Kidney (tissue), 14 donors: ENCODE measurements around the gene FBXL7. TPM values are rescaled to one million over a fixed set of nuclear protein-coding genes. Genes with fewer than 3 reads are reported as not detected.

Experiments used
- DNase-seq, 5 donors: peaks; one replicate each; pipeline ENCODE4 v3.0.0-alpha.2; 2013 to 2020
- FAIRE-seq: peaks from 2 replicates; lab custom pipeline; 2012; peaks lifted over from hg19 to GRCh38; lab: Jason Lieb, UNC
- H3K27ac ChIP-seq, 2 donors: one replicate each; pipeline ENCODE4 v1.7.0; 2013; ENCODE audit warnings: low read depth in 2 of 2, low read length in 2 of 2, inconsistent platforms in 1 of 2
- H3K27me3 ChIP-seq: one replicate; pipeline ENCODE4 v1.7.1; 2013; ENCODE audit warnings: low read length, inconsistent platforms; ENCODE audit not compliant: control insufficient read depth, insufficient read depth
- H3K36me3 ChIP-seq, 3 donors: one replicate each; pipeline versions ENCODE4 v1.7.0 to v1.7.1; 2013; ENCODE audit warnings: low read length in 3 of 3, control low read depth in 1 of 3, inconsistent platforms in 1 of 3; ENCODE audit not compliant: insufficient read depth in 3 of 3, control insufficient read depth in 2 of 3
- H3K4me1 ChIP-seq, 3 donors: one replicate each; pipeline versions ENCODE4 v1.7.0 to v1.7.1; 2013; ENCODE audit warnings: low read length in 3 of 3, inconsistent platforms in 1 of 3, low read depth in 1 of 3; ENCODE audit not compliant: control insufficient read depth in 2 of 3, insufficient read depth in 2 of 3
- H3K4me3 ChIP-seq, 3 donors: one replicate each; pipeline versions ENCODE4 v1.7.0 to v1.8.1; 2013; ENCODE audit warnings: low read length in 3 of 3, control low read depth in 1 of 3, inconsistent platforms in 1 of 3
- H3K9ac ChIP-seq, 3 donors: one replicate each; pipeline versions ENCODE4 v1.7.0 to v1.7.1; 2013; ENCODE audit warnings: low read length in 3 of 3, control low read depth in 1 of 3, inconsistent platforms in 1 of 3
- H3K9me3 ChIP-seq, 3 donors: one replicate each; pipeline versions ENCODE4 v1.7.0 to v1.7.1; 2013; ENCODE audit warnings: low read length in 3 of 3, control low read depth in 1 of 3, inconsistent platforms in 1 of 3; ENCODE audit not compliant: control insufficient read depth in 2 of 3, insufficient read depth in 1 of 3
- intact Hi-C: fragments of 100-400 bp; cut with DNase I; formaldehyde crosslinking; loops from one replicate; pipeline ENCODE4 v1.11.1; 2022
- polyA plus RNA-seq: library from polyadenylated mRNA; stranded (reverse); fragments of 350-450 nt; fragmentation: Illumina TruSeq; extraction: RNeasy Lipid Tissue Mini Kit (QIAGEN cat#74804); gene quantifications from one replicate; pipeline ENCODE4 v1.2.3, GENCODE V29; 2014; ENCODE audit warnings: low read depth, low replicate concordance; ENCODE audit not compliant: insufficient read depth
- total RNA-seq: library from RNA; stranded (reverse); fragmentation: NEBNext Ultra II Directional; extraction: Animal tissue kit (Norgen Biotek cat#: 25700); gene quantifications from one replicate; pipeline ENCODE4 v1.2.1, GENCODE V29; 2021
- TF ChIP-seq, protein P1 (sequence below): IDR thresholded peaks from 3 replicates; pipeline ENCODE4 v1.5.1; 2012; ENCODE audit warnings: mild to moderate bottlenecking, moderate library complexity, borderline replicate concordance; ENCODE audit not compliant: insufficient read depth; ENCODE audit errors: extremely low read depth
- donor health status: control.
- donor health status: control.
- donor health status: control.
- donor health status: control.
- donor health status: control.
- donor health status: DM: yes; HTN: yes; CAD: no.
- donor health status: Normal renal cell carcinoma (clear cell type).

FBXL7 gene
- total and polyA plus RNA-seq, 2 donors from 2014 or later, result 3.9 to 6.1 TPM

DNA sequence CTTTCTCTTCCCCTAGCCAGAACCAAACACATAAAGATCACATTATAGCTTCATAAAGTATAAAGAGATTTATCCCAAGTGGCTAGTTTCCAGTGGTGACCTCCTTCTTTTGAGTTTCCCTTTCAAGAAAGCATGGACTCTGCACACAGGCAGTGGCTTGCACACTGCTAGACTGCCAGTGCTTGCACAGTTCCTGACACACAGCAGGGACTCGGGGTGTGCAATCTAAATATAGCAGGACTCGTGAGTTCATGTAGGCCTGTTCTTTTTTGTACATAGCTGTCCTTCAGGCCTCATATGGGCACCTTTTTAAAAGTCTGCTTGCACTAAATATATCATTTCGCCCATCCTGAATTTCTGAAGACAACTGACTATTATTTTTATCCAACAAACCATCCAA lies 308.6 kb downstream of the FBXL7 start:
- no peaks in the 10 kb centered on the region for H3K4me1 ChIP-seq
- no peak for FAIRE-seq
- no peak overlapping the region for H3K27ac ChIP-seq

DNA sequence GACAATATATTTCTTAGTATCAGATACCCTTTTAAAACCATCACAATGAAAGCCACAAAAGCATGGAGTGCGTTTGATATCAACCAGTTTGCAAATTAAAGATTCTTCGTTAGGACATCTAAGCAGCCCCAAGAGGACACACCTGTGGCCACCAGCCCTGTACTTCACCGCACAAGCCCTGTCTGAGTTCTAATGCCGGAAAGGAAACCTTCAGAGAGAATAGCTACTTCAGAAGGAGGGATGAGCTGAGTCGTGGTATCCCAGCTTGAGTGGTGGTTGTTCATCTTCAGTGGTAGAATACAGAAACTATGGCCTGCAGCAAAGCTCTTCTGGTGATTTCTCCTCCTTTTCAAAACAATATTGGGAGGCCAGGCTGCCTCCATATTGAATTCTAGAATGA lies 319.6 kb downstream of the FBXL7 start:
- intact Hi-C loops, result no loop called here
- Histone ChIP-seq H3K4me1 (no peaks in the 10 kb centered on the region), H3K4me3 (no peak overlapping the region), H3K9ac (no peak overlapping the region), H3K27me3 (no peaks in the 10 kb centered on the region), H3K36me3 (no peaks in the 10 kb centered on the region), H3K9me3 (no peaks in the 10 kb centered on the region), H3K27ac (no peak overlapping the region)
- TF ChIP-seq, protein P1, sequence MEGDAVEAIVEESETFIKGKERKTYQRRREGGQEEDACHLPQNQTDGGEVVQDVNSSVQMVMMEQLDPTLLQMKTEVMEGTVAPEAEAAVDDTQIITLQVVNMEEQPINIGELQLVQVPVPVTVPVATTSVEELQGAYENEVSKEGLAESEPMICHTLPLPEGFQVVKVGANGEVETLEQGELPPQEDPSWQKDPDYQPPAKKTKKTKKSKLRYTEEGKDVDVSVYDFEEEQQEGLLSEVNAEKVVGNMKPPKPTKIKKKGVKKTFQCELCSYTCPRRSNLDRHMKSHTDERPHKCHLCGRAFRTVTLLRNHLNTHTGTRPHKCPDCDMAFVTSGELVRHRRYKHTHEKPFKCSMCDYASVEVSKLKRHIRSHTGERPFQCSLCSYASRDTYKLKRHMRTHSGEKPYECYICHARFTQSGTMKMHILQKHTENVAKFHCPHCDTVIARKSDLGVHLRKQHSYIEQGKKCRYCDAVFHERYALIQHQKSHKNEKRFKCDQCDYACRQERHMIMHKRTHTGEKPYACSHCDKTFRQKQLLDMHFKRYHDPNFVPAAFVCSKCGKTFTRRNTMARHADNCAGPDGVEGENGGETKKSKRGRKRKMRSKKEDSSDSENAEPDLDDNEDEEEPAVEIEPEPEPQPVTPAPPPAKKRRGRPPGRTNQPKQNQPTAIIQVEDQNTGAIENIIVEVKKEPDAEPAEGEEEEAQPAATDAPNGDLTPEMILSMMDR, result no peak
- FAIRE-seq (no peak), DNase-seq (no peak)

More for the DNA sequence above, 308.6 kb downstream of the FBXL7 start:
- Histone ChIP-seq H3K4me3 (no peak overlapping the region), H3K9ac (no peak overlapping the region), H3K9me3 (peaks cover 0 to 7% (median 0%) of the 10 kb centered on the region in 3 donors), H3K27me3 (no peaks in the 10 kb centered on the region), H3K36me3 (no peaks in the 10 kb centered on the region)
- TF ChIP-seq, protein P1, result no peak
- no peak for DNase-seq
- intact Hi-C loops, result no loop called here

DNA sequence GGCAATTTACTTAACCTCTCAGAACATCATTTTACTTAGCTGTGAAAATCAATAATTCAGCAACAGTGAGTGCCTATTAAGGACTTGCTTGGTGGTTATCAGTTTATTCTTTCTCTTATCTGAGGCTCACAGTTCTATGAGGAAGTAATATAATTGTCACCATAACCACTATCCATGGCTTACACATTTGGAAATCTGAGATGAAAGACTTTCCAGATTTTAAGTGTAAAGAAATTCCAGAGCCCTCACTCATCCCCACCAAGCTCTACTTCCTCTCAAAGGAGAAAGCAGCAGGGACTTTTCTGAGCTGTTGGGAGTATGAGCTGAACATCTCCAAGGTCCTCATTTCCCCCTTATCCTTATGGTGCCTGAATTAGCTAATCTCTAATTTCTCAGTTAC lies 321.5 kb downstream of the FBXL7 start:
- DNase-seq, result no peak
- no peaks in the 10 kb centered on the region for H3K4me1 ChIP-seq
- TF ChIP-seq, protein P1, result no peak
- no peaks in the 10 kb centered on the region for H3K9me3 ChIP-seq
- H3K36me3 ChIP-seq, result no peaks in the 10 kb centered on the region
- H3K27ac ChIP-seq, result no peak overlapping the region
- FAIRE-seq, result no peak
- intact Hi-C loops, result no loop called here
- H3K27me3 ChIP-seq, result no peaks in the 10 kb centered on the region
- no peak overlapping the region for H3K4me3 ChIP-seq
- H3K9ac ChIP-seq, result no peak overlapping the region

DNA sequence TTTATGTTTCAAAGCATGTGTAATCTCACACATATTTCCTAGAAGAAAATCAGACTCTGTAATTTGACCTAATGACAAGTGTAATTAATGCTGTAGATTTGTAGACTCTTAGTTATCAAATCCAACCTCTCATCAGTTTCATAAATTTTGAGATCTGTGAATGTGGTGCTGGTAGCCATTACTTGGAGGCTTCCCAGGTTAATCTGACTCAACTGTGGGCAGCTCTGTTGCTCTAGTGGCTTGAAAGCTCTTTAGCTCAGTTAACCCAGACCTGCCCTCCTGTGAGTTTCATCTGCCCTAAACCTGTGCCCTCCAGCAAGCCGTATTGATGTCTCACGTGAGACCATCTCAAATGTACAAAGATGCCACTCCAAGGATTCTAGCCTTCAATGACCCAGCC lies 323.4 kb downstream of the FBXL7 start:
- no peak overlapping the region for H3K4me3 ChIP-seq
- no peak for DNase-seq
- no peaks in the 10 kb centered on the region for H3K4me1 ChIP-seq
- TF ChIP-seq, protein P1, result no peak
- H3K36me3 ChIP-seq, result no peaks in the 10 kb centered on the region
- H3K27ac ChIP-seq, result no peak overlapping the region
- no peak for FAIRE-seq
- H3K9ac ChIP-seq, result no peak overlapping the region
- no peaks in the 10 kb centered on the region for H3K9me3 ChIP-seq
- intact Hi-C loops, result no loop called here
- H3K27me3 ChIP-seq, result no peaks in the 10 kb centered on the region
